Fibroblast of lung (primary cell): ENCODE results near the gene PIEZO2.

ENCODE experiments used
- EZH2 ChIP-seq: IDR thresholded peaks from 2 replicates; pipeline ENCODE4 v1.5.1; 2012; ENCODE audit warnings: low read length, control low read depth, mild to moderate bottlenecking; ENCODE audit errors: missing control alignments
- TF ChIP-seq, protein P1 (sequence below), 2 donors: IDR thresholded peaks in 1 of 2; conservative IDR thresholded peaks in 1 of 2; 1 replicate in 1 of 2; 2 replicates in 1 of 2; pipeline ENCODE4 v1.5.1; 2011 to 2012; ENCODE audit warnings: low read length in 2 of 2, control low read depth in 1 of 2, inconsistent platforms in 1 of 2, low read depth in 1 of 2, mild to moderate bottlenecking in 1 of 2

DNA sequence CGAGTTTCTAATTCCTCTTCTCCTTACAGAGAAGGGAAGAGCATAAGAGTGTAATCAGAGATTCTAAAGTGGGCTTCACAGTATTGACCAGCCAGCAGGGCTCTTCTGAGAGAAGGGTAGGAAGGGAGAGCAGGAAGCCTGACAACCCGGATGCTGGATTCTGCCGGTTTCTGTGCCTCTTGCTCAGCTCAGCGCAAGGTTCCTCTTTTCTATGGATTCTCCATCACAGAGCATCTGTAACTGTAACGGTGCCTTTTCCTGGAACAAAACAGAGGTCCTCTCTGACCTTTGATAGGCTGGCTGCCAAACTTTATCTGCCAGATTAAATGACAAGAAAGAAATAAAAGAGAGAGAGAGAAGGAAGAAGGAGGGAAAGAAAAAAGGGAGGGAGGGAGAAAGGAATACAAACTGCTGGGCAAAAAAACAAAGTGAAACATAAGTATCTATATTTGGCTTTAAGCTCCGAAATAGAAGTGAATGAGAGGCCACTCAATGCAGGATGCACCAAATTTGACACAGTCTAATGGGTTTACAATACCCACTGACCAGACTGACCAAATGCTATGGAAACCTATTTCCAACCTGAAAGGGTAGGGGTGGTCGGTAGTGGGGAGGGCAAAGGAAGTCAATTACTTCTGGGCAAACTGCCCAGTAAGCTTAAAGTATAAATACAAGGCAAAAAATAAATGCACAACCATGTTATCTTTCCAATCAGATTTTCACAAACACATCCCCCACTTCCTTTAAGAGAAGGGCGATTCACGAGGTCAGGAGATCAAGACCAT is 59.2 kb downstream of the PIEZO2 start:
- TF ChIP-seq, protein P1, sequence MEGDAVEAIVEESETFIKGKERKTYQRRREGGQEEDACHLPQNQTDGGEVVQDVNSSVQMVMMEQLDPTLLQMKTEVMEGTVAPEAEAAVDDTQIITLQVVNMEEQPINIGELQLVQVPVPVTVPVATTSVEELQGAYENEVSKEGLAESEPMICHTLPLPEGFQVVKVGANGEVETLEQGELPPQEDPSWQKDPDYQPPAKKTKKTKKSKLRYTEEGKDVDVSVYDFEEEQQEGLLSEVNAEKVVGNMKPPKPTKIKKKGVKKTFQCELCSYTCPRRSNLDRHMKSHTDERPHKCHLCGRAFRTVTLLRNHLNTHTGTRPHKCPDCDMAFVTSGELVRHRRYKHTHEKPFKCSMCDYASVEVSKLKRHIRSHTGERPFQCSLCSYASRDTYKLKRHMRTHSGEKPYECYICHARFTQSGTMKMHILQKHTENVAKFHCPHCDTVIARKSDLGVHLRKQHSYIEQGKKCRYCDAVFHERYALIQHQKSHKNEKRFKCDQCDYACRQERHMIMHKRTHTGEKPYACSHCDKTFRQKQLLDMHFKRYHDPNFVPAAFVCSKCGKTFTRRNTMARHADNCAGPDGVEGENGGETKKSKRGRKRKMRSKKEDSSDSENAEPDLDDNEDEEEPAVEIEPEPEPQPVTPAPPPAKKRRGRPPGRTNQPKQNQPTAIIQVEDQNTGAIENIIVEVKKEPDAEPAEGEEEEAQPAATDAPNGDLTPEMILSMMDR (conservative IDR thresholded peaks at IDR 0.05 in 1 of 2, IDR thresholded peaks at IDR 0.05 in 1 of 2; ENCODE audit: low read depth in 1 of 2, low read length in 2 of 2), result no peak
- no peak for TF ChIP-seq EZH2
